Epithelial cell of esophagus (primary cell): ENCODE measurements around the gene ARHGEF7.

Source experiments
- DNase-seq: peaks from one replicate; pipeline ENCODE4 v3.0.0; 2010; ENCODE audit warnings: low read depth
- H3K4me3 ChIP-seq: 2 replicates; pipeline ENCODE4 v1.5.1; 2011; ENCODE audit warnings: mild to moderate bottlenecking, low read length, control low read depth
- CTCF ChIP-seq: IDR thresholded peaks from 2 replicates; pipeline ENCODE4 v1.5.1; 2011; ENCODE audit warnings: low read depth, mild to moderate bottlenecking, low read length, control low read depth, inconsistent platforms; ENCODE audit not compliant: insufficient read depth; ENCODE audit errors: missing control alignments

The ARHGEF7 gene

GRCh38 chr13:111314852-111315251, 199.7 kb downstream of the ARHGEF7 start:
- no peak for DNase-seq

GRCh38 chr13:111315347-111315995, 200.4 kb downstream of the ARHGEF7 start:
- no peak for DNase-seq
- H3K4me3 ChIP-seq, result no peak overlapping the region
- TF ChIP-seq CTCF, result no peak

More at GRCh38 chr13:111314852-111315251, 199.7 kb downstream of the ARHGEF7 start:
- TF ChIP-seq CTCF, result no peak
- H3K4me3 ChIP-seq, result no peak overlapping the region

- TF ChIP-seq CTCF, result no peak
- DNase-seq, result no peak
- no peak overlapping the region for H3K4me3 ChIP-seq
Measured at GRCh38 chr13:111316161-111316730, 201.1 kb downstream of the ARHGEF7 start.

- no peak for TF ChIP-seq CTCF
- DNase-seq, result no peak
- no peak overlapping the region for H3K4me3 ChIP-seq
Measured at GRCh38 chr13:111317042-111317550, 202.0 kb downstream of the ARHGEF7 start.

- H3K4me3 ChIP-seq, result no peak overlapping the region
- DNase-seq, result no peak
- TF ChIP-seq CTCF, result no peak
Measured at GRCh38 chr13:111317571-111318345, 202.6 kb downstream of the ARHGEF7 start.

GRCh38 chr13:111318386-111318785, 203.3 kb downstream of the ARHGEF7 start:
- no peak for TF ChIP-seq CTCF
- H3K4me3 ChIP-seq, result no peak overlapping the region
- no peak for DNase-seq
